Activated CD8-positive, alpha-beta T cell treated with anti-CD3 and anti-CD28 coated beads for 36 hours (primary cell): Measurements from ENCODE around the gene IL1RAP. TPM values are rescaled to one million over a fixed set of nuclear protein-coding genes. Genes with fewer than 3 reads are reported as not detected.
A peak's percentile ranks its signal among the peaks of the same experiment; 100 is the strongest.

ENCODE experiments used
- ATAC-seq: fragments of 200-7000 bp; cut with Tn5 transposase; one replicate; pipeline ENCODE4 v1.10.0; 2021; ENCODE audit warnings: mild to moderate bottlenecking, moderate library complexity
- CTCF ChIA-PET: fragments of 350-600 bp; sonication (Branson Sonifier 250); formaldehyde crosslinking; loops from one replicate; lab custom pipeline; 2021; ENCODE audit warnings: antibody characterized with exemption; lab: Charles Lee
- POLR2A ChIA-PET: fragments of 350-600 bp; sonication (Branson Sonifier 250); formaldehyde crosslinking; loops from one replicate; lab custom pipeline; 2021; ENCODE audit warnings: antibody characterized with exemption; lab: Charles Lee
- DNase-seq: peaks from one replicate; pipeline ENCODE4 v3.0.0-alpha.2; 2020
- H3K27ac Mint-ChIP-seq: one replicate; pipeline ENCODE4 v1.8.0; 2021; ENCODE audit warnings: mild to moderate bottlenecking, mixed read lengths
- H3K27me3 Mint-ChIP-seq: one replicate; pipeline ENCODE4 v1.8.0; 2021; ENCODE audit warnings: mixed read lengths
- H3K36me3 Mint-ChIP-seq: one replicate; pipeline ENCODE4 v1.8.0; 2021; ENCODE audit warnings: low read depth, mixed read lengths
- H3K4me1 Mint-ChIP-seq: one replicate; pipeline ENCODE4 v1.8.0; 2021; ENCODE audit warnings: low read depth, mixed read lengths
- H3K4me3 Mint-ChIP-seq: one replicate; pipeline ENCODE4 v1.8.0; 2021; ENCODE audit warnings: mild to moderate bottlenecking, moderate library complexity, mixed read lengths
- H3K9me3 Mint-ChIP-seq: one replicate; pipeline ENCODE4 v1.8.0; 2021; ENCODE audit warnings: mixed read lengths
- CTCF ChIP-seq: fragments of 200-600 bp; IDR thresholded peaks from one replicate; pipeline ENCODE4 v1.8.0; 2022; ENCODE audit warnings: antibody characterized with exemption, mild to moderate bottlenecking
- intact Hi-C: fragments of 100-400 bp; cut with micrococcal nuclease; formaldehyde crosslinking; loops from one replicate; pipeline ENCODE4 v1.10.0; 2022
- total RNA-seq, 2 experiments: library from RNA; stranded (reverse); gene quantifications; one replicate each; pipeline ENCODE4 v1.2.3, GENCODE V29; 2021

Gene IL1RAP
- total RNA-seq, 2 experiments from 2014 or later, result 18.8 to 20.2 TPM

DNA sequence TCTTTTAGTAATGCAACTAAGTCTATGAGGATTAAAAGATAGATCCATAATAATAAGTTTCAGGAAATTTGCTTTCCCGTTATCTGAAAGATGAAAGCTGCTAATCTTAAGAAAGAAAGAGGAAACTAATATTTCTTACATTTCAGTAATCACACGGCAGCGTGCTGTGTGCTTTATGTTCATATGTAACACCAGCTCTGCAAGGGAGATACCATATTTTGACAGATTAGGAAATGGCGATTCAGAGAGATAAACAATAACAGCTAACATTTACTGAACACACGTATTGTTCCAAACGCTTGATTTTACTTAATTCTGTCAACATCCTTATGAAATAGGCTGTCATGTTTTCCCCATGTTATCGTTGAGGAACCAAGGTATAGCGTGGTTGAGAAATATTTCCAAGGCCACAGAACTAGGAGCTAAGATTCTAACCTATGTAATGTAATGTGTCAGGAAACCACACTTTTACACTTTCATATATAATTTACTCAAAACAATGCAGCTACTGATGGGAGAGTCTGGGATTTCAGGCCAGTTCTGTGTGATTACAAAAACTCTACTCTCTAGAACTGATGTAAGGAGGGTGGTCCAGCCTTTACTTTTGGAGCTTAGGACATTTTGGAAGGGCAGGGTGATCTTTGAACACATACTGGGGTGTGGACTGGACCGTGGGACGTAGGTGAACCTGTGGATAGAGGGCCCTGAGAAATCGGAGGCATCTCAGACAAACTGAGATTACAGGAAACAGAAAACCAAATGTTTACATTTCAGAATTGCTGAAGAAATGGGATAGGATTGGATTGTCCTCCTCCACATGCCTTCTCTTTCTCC is 100.6 kb downstream of the IL1RAP start:
- H3K4me3 Mint-ChIP-seq, result no peak overlapping the region
- ATAC-seq (no peak), DNase-seq (no peak)
- intact Hi-C loops, result loop anchor here (5.0 kb wide), 1 partner anchor 102 kb away; the partner anchor contains the start of gene IL1RAP
- peaks cover 52% of the 10 kb centered on the region for H3K4me1 Mint-ChIP-seq
- H3K36me3 Mint-ChIP-seq, result peaks cover 46% of the 10 kb centered on the region
- H3K27ac Mint-ChIP-seq, result peak overlapping the region; percentile 67
- CTCF ChIA-PET, result interaction anchor here (1.1 kb wide), 2 partner anchors 13 to 24 kb away, joined by 4 read pairs; no protein-coding TSS in a partner anchor
- no peak for TF ChIP-seq CTCF
- POLR2A ChIA-PET, result interaction anchor here (0.9 to 1.0 kb wide), 2 partner anchors 34 to 48 kb away, joined by 3 read pairs; no protein-coding TSS in a partner anchor
- H3K27me3 Mint-ChIP-seq, result no peaks in the 10 kb centered on the region
- H3K9me3 Mint-ChIP-seq, result peaks cover 5% of the 10 kb centered on the region

DNA sequence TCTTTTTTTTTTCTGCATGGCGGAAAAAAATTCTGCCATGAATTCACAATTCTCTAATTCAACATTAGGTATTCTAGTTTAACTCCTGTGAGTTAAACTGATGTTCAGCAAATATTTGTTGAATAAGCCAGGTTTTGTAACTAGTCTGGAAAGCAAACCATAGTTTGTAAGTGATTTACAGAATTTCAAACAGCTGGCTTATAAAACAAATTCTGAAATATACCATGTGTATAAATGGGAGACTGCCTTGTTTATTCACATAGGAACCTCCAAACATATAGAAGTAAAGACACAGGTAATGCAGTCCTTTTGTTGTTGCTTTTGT is 101.1 kb downstream of the IL1RAP start:
- ChIA-PET CTCF (interaction anchor here (1.1 kb wide), 1 partner anchor 13 kb away, joined by 4 read pairs; no protein-coding TSS in a partner anchor), POLR2A (interaction anchor here (0.9 to 1.0 kb wide), 2 partner anchors 35 to 49 kb away, joined by 3 read pairs; no protein-coding TSS in a partner anchor)
- DNase-seq (no peak), ATAC-seq (no peak)
- intact Hi-C loops, result loop anchor here (5.0 kb wide), 1 partner anchor 103 kb away; the partner anchor contains the start of gene IL1RAP
- peaks cover 52% of the 10 kb centered on the region for H3K4me1 Mint-ChIP-seq
- no peak overlapping the region for H3K4me3 Mint-ChIP-seq
- H3K27me3 Mint-ChIP-seq, result no peaks in the 10 kb centered on the region
- peaks cover 40% of the 10 kb centered on the region for H3K36me3 Mint-ChIP-seq
- H3K27ac Mint-ChIP-seq, result peak overlapping the region; percentile 17
- no peak for TF ChIP-seq CTCF
- peaks cover 5% of the 10 kb centered on the region for H3K9me3 Mint-ChIP-seq

GRCh38 chr3:190615607-190616006 is 101.7 kb downstream of the IL1RAP start:
- TF ChIP-seq CTCF, result no peak
- CTCF ChIA-PET, result interaction anchor here (1.1 kb wide), 1 partner anchor 102 kb away, joined by 4 read pairs; the partner anchor contains the start of gene IL1RAP
- peak overlapping the region; percentile 86 for H3K27ac Mint-ChIP-seq
- H3K36me3 Mint-ChIP-seq, result peaks cover 38% of the 10 kb centered on the region
- no peak for ATAC-seq
- peaks cover 5% of the 10 kb centered on the region for H3K9me3 Mint-ChIP-seq
- POLR2A ChIA-PET, result interaction anchor here (0.7 kb wide), 1 partner anchor 50 kb away, joined by 3 read pairs; no protein-coding TSS in a partner anchor
- H3K4me3 Mint-ChIP-seq, result no peak overlapping the region
- no peaks in the 10 kb centered on the region for H3K27me3 Mint-ChIP-seq
- peaks cover 56% of the 10 kb centered on the region for H3K4me1 Mint-ChIP-seq
- intact Hi-C loops, result loop anchor here (5.0 kb wide), 1 partner anchor 103 kb away; the partner anchor contains the start of gene IL1RAP
- DNase-seq, result no peak

- Mint-ChIP-seq H3K36me3 (peaks cover 41% of the 10 kb centered on the region), H3K4me3 (no peak overlapping the region), H3K27ac (peak overlapping the region; percentile 86), H3K27me3 (no peaks in the 10 kb centered on the region), H3K4me1 (peaks cover 60% of the 10 kb centered on the region), H3K9me3 (peaks cover 5% of the 10 kb centered on the region)
- ATAC-seq (no peak), DNase-seq (peak; percentile 27)
- no peak for TF ChIP-seq CTCF
- POLR2A ChIA-PET, result interaction anchor here (0.7 kb wide), 1 partner anchor 51 kb away, joined by 3 read pairs; no protein-coding TSS in a partner anchor
- intact Hi-C loops, result loop anchor here (1.0 to 5.0 kb wide), 2 partner anchors 50 to 104 kb away; partner anchors contain the start of gene IL1RAP
- CTCF ChIA-PET, result interaction anchor here (1.1 kb wide), 1 partner anchor 103 kb away, joined by 4 read pairs; the partner anchor contains the start of gene IL1RAP
Measured at GRCh38 chr3:190616637-190617036, 102.8 kb downstream of the IL1RAP start.
